Neural cell (in vitro differentiated cells): Measurements from ENCODE around the gene FCMR.

Source experiments
- CTCF ChIP-seq: fragments of 450-650 bp; IDR thresholded peaks from 2 replicates; pipeline ENCODE4 v1.5.1; 2014; ENCODE audit warnings: antibody characterized with exemption, mild to moderate bottlenecking, moderate library complexity; ENCODE audit not compliant: poor library complexity, severe bottlenecking
- EP300 ChIP-seq: fragments of 450-650 bp; conservative IDR thresholded peaks from 2 replicates; pipeline ENCODE4 v1.6.1; 2014; ENCODE audit warnings: antibody characterized with exemption, mild to moderate bottlenecking, moderate library complexity; ENCODE audit not compliant: poor library complexity, severe bottlenecking
- EZH2 ChIP-seq: fragments of 200-600, 300-800 bp; shearing (Covaris generic), sonication (generic); IDR thresholded peaks from 2 replicates; pipeline ENCODE4 v1.6.1; 2014; ENCODE audit warnings: antibody characterized with exemption, low read length, borderline replicate concordance, mild to moderate bottlenecking; ENCODE audit not compliant: insufficient read depth, poor library complexity, severe bottlenecking
- POLR2AphosphoS5 ChIP-seq: IDR thresholded peaks from 2 replicates; pipeline ENCODE4 v1.6.1; 2012
- RAD21 ChIP-seq: fragments of 450-650 bp; conservative IDR thresholded peaks from 2 replicates; pipeline ENCODE4 v1.6.1; 2014; ENCODE audit warnings: antibody characterized with exemption, mild to moderate bottlenecking, moderate library complexity
- REST ChIP-seq: IDR thresholded peaks from 2 replicates; pipeline ENCODE4 v1.6.1; 2012; ENCODE audit warnings: borderline replicate concordance
- TAF1 ChIP-seq: IDR thresholded peaks from 2 replicates; pipeline ENCODE4 v1.6.1; 2012; ENCODE audit warnings: low read depth

GRCh38 chr1:206912445-206913095 is 9.2 kb downstream of the FCMR start:
- TF ChIP-seq EZH2: no peak
- no peak for TF ChIP-seq REST
- TF ChIP-seq CTCF: peak; percentile 92
- peak; percentile 3 for TF ChIP-seq POLR2AphosphoS5
- no peak for TF ChIP-seq EP300
- TF ChIP-seq TAF1: no peak
- peak; percentile 89 for TF ChIP-seq RAD21
